Activated T-helper 9 cell treated with anti-CD3 and anti-CD28 coated beads, Interleukin-2, amount 50 U/mL, for 16 hours (primary cell): ENCODE measurements around the gene SFRP5.

Experiments used
- DNase-seq: peaks from one replicate; pipeline ENCODE4 v3.0.0-alpha.2; 2020; ENCODE audit warnings: low read depth

The SFRP5 gene

DNA sequence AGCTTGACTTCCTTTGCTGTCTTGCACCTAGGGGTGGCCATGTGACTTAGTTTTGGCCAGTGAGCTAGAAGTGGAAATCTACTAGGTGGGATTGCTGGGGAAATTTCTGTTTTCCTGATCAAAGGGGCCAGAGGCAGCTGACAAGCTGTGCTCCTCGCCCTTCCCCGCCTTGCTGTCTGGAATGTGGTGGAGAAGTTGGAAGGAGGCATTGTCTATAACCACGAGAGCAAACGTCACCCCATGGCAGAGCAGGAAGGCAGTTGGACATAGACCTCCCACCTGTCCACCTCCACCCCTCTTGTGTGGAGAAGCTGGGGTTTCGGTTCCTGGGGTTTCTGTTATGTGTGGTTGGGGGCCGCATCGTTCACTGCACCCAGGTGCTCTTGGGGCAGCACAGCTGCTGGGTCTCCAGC is 7.3 kb downstream of the SFRP5 start:
- DNase-seq = no peak

DNA sequence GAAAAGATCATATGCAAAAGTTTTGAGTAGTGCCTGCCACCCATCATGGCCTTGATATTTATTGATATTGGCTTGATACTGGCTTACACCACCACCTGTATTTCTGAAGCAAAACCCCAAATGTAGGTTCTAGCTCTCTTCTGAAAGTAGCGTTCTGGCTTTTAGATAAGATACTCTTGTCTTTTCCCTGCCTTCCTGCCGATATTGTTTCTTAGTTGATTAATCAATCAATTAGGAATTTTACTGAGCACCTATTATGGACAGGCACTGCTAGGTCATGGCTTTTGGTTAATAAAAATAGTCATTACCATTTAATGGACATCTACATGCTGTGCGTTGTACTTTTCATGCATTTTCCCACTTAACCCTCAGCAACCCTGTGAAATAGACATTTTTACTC is 7.9 kb downstream of the SFRP5 start:
- no peak for DNase-seq

DNA sequence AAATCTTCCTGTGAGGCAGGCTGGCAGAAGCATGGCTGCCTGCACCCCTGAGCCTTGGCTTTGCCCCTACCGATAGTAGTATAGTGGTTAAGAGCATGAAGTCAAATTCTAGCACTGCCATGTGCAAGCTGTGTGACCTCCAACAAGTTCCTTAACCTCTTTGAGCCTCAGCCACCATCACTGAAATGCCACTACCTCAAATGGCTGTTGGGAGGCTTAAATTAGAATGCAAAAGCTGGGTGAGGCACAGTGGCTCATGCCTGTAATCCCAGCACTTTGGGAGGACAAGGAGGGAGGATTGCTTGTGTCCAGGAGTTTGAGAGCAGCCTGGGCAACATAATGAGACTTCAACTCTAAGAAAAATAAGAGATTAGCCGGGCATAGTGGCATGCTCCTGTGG is 8.4 kb downstream of the SFRP5 start:
- DNase-seq = no peak

DNA sequence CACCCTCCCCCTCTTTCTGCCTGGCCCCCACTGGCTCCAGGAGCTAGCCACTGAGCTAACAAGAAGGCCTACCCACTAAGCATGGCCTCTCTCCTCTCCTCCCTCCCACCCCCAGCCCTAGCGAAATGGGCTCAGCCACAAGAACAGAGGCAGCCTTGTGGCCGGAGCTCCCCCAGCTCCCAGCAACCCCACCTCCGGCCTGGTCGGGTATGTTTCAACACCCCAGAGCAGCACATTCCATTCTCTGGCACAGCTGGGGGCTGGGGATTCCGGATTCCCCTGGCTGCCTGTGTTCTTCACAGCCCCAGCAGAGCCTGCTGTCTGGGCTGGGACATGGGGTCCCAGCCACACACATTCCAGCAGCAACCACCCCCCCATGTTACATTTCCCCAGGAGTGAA is 9.0 kb downstream of the SFRP5 start:
- DNase-seq = no peak

DNA sequence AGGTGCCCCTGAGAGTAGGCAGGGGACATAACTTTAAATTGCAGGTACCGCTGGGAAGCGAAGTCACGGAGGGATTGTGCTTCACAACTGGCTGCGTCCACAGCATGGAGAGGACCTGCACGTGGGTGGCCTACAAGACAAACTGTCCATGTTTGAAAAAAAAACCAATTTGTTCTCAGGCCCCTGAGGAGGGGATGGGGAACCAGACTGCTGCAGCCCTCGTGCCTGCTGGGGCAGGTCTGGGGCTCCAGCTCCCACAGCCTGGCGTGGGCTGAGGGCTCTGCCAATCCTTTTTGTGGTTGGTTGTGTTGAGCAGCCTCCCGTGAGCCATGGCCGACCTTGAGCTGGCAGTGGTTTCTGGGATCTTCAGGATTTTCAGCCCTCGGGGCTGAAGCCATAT is 9.7 kb downstream of the SFRP5 start:
- DNase-seq = no peak

DNA sequence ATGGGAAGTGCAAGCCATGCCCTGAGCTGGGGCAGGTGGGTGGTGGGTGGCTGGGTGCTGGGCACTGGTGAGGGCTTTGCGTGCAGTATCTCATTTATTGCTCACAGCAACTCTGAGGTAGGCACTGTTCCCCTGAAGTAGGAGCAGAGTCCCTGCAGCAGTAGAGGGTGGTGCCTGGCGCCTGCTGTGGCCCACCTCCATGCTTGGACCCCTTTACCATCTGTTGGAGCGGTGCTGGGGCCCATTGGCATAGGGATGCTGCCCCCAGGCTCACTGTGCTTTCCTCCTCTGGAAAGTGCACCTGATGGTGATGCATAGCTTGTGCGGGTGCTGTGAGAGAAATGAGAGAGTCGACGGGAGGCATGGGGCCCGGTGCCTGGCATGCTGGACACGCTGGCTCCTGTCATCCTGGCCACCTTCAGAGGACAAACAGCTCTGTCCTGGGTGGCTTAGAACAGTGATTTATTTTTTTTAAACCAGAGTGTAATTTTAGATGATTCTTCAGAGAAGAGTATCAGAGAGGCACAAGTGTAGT is 10.4 kb downstream of the SFRP5 start:
- no peak for DNase-seq

DNA sequence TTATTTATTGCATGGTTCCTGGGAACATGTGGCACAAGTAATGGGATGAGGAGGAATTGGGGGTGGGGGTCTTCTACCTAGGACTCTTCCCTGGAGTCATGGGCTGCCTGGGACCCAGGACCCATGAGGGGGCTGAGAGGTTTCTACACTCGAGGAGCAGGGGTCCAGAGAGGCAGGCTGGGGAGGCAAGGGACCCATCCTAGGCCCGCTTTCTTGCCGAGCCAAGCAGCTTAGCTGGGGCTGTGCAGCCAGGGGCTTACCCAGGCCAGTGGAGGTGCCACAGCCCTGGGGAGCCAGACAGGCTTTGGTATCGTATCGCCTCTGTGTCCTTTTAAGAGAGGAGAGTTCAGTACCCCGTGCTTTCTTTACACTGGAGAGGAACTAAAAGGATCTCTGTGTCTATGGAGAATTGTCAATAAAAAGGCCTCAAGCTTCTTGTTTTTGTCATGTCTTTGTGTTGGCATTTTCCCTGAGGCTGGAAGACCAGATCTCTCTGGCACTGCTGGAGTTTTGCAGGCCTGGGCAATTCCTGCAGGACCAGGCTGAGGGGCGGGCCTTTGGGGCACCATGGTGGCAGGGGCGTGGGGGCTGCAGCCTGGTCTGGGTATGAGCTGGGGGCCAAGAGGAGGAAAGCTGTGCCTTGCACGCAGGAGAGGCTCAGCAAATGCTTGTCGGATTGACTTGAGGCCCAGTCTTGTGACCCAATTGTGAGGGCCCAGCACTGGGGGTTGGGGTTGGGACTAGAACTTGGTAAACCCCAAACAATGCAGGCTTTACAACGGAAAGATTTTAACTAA is 11.1 kb downstream of the SFRP5 start:
- no peak for DNase-seq

DNA sequence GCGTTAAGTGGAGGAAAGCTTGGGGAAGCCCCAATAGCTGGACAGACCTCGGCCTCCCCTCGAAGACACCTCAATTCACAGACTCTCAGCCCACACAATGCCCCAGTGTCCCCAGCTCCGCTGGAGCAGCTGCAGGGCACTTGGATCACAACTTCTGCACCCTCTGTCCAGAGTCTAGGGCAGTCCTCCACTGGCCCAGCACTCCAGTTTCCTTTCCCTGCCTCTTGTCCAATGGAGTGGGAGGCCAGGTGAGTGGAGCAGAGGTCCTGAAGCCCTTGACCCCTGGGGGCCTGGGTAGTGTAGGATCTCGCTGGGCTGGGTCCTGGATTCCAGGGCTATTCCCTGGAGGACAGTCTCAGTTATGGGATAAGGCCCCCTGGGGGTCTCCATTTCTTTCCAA is 11.9 kb downstream of the SFRP5 start:
- no peak for DNase-seq

DNA sequence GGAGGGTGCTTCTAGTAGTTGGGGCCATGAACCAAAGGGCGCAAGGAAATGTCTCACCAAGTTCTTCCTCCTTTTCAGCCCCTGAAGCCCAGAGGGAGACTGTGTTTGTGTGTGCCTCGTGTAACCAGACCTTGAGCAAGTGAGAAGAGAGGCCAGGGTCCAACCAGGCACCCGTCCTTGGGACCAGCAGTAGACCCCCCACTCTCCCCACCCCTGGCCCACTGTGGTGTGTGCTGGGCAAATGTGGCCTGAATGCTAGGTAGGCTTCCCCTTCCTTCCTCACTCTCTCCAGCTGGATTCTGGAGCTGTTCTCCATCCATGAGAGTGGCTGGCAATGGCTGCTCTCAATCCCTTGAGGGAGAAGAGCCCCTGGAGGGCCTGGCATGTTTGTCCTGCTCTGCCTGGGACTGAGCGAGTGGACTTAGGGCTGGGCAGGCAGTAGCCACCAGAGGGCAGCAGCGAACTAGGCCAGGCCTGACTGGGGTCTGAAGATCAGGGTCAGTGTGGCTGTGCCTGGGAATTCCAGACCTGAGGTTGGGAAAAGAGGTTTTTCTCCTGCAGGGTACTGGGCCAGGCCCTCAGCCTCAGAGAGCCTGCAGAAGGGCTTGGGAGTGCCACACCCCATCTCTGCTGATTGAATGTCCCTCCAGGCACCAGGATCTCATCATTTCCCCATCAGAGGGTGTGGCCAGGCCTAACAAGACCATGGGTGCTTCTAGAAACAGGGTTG is 12.5 kb downstream of the SFRP5 start:
- peak; percentile 12 for DNase-seq

DNA sequence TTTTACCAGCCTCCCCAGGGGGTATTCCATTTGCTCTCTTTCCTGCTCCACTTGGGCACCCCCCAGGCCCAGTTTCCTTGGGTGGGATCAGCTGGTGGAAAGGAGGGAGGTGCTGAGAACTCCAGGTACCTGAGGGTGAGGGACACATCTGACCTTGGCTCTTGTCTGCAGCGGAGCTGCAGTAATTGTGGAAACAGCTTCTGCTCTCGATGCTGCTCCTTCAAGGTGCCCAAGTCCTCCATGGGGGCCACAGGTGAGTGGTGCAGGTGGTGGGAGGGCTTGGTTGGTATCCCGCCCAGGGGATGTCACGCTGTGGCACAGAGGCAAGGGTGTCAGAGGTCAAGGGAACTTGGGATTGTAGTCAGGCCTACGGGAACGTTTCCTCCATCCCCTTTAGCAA is 14.3 kb downstream of the SFRP5 start:
- DNase-seq = no peak

DNA sequence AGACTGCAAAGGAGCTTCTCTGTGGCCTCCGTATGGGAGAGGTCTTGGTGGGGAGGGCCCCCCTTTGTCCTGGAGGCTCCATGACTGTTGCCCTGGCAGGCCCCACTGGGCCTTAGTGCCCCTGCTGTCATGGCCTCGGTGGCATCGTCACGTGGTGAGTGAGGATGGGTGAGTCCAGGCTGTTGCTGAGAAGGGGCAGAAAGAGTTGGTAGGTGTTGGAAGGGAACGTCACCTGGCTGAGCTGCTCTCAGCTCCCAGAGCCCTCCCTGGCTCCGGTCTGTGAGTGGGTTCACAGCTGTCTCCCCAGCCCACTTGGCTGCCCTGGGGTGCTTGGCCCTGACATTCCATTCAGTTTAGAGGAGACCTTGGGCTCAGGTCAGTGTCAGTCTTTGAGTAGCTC is 16.1 kb downstream of the SFRP5 start:
- no peak for DNase-seq

DNA sequence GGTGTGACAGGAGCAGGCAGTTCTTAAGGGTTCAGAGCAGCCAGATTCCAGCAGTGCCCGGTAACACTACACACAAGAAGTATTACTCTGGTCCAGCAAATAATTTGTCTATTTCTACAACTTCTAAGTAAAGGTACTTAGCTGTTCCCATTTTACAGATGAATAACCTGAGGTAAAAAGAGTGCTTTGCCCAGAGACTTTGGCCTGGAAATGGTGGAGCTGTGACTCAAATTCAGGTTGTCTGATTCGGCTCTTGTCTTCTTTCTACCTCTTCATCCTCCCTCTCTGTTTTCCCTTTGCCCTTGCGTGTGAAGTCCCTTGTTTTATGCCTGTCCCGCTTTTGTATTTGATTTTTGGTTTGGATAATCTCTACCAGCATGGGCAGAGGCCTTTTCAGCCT is 17.1 kb downstream of the SFRP5 start:
- DNase-seq = no peak

DNA sequence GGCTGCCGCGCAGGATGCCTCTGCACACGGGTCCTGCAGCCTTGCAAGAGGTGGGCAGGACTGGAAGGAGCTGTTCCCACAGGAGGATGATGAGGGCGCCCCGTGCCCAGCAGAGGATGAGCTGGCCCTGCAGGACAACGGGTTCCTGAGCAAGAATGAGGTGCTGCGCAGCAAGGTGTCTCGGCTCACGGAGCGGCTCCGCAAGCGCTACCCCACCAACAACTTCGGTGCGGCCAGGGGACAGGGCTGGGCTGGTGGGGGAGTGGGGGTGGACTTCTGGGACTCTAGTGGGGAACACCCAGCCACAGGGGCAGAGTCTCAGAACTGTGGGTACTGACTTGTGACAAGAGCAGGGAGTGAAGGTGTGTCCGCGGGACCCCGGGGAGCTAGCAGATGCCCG is 18.8 kb downstream of the SFRP5 start:
- no peak for DNase-seq

DNA sequence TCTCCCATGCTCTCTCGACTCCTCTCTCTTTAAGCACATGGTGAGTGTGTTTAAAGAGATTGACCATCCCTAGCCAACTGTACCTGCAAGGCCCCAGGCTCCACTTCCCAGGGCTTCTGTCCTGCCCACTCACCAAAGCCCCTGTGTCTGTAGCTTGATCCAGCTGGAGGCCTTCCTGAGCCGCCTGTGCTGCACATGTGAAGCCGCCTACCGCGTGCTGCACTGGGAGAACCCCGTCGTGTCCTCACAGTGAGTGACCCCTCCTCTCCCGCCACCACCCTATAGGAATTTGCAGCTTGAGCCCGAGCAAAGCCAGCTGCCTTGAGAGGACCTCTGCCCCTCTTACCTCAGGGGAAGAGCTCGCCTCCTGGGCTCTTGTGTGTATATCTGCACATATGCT is 23.7 kb downstream of the SFRP5 start:
- no peak for DNase-seq

DNA sequence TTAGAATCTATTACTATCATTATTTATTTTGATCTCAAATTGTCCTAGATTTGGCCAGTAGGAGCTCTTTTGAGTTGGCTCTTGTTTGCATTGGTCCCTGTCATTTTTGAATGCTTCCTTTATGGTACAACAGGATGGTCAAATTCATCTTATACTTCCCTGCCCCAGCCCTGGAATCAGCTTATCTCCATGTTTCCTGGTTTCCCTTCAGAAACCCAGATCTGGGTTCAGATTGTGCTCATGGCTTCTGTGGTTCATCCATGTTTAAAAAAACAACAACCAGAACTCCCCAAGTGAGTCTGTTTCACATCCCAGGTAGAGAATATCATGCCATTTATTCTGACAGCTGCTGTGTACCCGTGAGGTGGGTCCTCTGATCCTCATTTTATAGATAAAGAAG is 24.2 kb downstream of the SFRP5 start:
- no peak for DNase-seq

DNA sequence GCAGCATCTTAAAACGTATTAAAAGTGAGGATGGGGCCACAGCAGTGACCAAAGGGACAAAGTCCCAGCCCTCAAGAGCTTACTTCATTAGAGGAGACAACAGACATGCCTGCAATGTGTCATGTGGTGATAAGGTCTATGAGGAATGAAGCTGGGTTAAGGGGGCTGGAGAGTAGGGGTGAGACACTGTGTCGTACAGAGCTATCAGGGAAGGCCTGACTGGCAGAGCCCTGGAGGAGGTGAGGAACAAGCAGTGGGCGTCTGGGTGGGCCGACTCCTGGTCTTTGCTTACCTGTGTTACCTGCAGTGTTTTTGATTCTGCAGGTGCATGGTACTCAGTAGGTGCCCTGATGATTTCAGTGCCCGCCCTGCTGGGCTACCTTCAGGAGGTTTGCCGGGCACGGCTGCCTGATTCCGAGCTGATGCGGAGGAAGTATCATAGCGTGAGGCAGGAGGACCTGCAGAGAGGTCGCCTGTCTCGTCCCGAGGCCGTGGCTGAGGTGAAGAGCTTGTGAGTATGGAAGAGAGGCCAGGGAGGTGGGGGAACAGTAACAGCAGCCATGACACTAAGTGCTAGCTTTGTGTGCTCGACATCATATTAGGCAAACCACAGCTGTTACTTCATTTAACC is 27.3 kb downstream of the SFRP5 start:
- DNase-seq = no peak

DNA sequence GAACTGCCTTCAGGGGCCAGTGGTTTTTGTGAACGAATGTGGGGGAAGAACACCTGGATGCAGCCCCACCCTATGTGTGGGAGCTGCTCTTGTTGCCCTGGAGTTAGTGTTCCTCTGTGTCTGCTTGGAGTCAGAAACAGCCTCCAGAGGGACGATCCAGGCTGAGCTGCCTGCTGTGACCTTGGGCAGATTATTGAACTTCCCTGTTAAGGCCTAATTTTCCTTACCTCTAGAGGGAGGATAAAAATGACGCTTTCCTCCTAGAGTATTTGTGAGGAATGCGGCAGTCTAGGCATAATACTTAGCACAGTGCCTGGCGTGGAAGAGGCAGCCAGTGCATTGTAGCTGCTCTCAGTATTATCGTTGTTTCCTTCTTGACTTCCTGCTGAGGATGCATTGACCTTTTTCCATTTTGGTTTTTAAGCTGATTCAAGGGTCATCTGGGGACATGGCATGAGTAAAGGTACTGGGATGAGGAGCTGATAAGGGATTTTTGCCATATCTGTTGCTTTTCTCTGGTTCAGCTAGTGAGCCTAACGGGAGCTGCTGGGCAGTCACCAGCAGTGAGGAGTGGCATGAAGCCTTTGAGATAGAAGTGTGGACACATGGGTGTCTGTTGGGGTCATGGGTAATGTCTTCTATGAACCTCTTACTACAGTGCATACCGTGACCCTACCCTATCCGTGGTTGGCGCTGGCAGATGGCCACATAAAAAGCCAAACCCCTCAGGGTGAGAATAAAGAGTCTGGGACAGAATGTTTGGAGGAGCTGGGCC is 28.4 kb downstream of the SFRP5 start:
- DNase-seq = no peak

DNA sequence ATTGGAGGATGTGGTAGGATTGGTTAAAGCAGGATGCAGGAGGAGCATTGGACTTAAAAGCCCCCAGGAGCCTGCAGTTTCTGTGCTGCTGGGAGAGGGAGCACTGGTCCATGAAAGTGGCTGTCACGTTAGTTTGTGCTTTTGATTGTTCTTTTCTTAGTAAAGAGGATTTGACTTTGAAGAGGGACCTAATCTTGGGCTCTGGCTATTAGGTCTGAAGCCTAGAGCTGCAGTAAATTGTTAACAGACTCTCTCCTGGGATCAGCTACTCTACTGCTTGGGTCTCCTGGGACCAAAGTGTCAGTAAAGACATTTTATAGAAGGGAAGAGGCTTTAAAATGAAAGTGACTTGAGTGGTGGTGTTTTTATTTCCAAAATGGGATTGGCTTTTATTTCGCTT is 31.2 kb downstream of the SFRP5 start:
- no peak for DNase-seq

DNA sequence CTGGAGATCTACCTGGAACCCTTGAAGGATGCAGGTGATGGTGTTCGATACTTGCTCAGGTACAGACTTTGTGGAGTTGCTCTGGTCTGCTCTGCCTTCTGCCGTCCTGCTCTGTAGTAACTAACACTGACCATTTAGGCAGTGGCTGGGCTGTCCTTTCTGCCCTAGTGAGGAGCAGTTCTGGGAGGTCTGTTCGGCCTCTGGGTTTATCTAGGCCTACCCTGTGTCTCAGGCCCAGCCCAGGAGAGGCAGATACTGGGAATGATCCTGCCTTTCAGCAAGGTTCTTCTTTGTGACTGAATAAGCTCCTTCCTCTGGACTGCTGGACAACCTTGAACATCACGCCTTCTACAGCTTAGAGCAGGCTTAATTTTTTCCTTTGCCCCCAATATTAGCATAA is 33.2 kb downstream of the SFRP5 start:
- no peak for DNase-seq

DNA sequence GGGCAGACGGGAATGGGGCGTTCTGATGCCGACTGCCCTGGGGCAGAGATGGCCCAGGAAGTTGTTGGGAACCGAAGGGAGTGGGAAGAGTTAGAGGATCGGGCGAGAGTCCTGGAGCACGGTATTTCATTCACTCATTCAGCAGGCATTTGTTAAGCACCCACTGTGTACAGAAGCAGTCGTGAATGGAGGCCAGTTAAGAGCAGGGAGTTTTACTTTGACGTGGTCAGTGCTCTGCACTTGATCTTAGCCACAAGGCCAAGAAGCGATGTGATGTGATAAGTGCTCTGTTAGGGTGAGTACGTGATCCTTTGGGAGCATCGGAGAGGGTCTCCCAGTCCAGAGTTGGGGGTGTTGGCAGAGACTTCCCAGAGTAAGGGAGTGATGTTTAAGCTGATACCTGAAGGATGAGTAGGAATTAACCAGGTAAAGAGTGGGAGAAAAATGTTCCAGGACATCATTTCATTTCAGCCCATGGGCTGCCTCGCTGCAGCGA is 34.0 kb downstream of the SFRP5 start:
- no peak for DNase-seq

DNA sequence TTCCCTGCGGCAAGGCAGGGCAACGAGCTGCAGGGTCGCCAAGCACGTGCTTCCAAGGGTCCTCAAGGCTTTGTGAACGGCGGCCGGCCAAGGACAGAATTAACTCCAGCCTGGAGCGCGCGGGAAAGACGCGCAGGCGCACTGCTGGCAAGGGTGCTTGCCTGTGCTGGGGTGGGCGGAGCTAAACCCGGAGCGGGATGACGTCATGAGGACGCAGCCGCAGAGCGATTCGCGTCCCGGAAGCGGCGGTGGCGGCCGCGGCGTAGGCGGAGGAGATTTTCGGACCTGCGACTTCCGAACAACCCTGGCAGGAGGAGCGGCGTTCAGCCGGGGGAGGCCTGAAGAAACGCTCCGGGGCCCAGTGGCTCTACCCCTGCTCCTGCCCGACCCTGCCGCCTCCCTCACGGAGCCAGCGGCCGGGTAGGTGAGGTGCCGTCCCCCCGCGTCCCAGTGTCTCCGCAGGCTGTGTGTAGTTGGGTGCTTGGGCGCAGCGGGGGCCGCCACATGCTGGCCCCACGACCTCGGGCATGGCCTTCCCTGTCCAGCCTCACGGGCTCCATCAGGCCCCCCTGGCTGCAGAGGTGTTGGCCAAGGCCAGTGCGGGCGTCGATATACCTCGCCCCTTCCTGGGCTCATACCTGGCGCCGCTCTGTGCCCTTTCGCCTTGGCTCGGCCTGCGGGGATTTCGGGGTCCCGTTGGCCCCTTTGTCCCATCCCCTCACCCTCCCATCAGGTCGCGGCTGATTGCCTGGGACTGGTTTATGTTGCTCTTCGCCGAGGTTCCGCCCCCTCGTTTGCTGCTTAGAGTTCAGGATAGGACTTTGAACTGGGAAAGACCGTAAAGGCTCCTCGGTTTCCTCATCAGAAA is 34.7 kb downstream of the SFRP5 start, which contains the start of gene ZFYVE27:
ZFYVE27 (plus strand) TSS at position 227 of the 868 bp plus-strand sequence. CDS start 1,350 bp downstream, outside the sequence.
- peak; percentile 92 for DNase-seq
